ENCODE results near the gene PTPN22.

DNA sequence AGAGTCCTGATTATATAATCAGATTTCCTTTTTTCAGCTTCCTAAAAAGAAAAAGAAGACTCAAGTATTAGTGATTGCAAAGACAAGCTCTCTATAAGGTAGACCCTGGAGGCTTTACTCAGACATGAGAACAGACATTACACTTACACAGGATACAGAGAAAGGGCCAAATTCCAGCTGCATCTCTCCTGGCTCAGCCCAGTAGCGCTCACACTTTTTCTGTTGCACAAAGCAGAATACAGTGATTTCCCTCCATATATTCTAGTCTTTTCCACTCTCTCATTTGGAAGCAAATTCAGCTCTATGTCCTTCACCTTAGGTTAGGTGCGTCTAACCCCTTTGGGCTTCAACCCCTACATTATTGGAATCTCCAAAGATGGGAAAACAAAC is 15.1 kb downstream of the PTPN22 start:
- TF ChIP-seq, protein P1, sequence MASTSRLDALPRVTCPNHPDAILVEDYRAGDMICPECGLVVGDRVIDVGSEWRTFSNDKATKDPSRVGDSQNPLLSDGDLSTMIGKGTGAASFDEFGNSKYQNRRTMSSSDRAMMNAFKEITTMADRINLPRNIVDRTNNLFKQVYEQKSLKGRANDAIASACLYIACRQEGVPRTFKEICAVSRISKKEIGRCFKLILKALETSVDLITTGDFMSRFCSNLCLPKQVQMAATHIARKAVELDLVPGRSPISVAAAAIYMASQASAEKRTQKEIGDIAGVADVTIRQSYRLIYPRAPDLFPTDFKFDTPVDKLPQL (IDR thresholded peaks at IDR 0.05; ENCODE audit: extremely low read depth, insufficient read length) = no peak
- TF ChIP-seq HCFC1 (IDR thresholded peaks at IDR 0.05; ENCODE audit: low read depth, low read length) (no peak), SMARCA5 (IDR thresholded peaks at IDR 0.05) (no peak)

Measured in K562 (cell line).